ENCODE results near the gene RAD51C. TPM values are rescaled to one million over a fixed set of nuclear protein-coding genes. Genes with fewer than 3 reads are reported as not detected.

The RAD51C gene
- total and polyA plus RNA-seq, 9 of the 15 experiments (the other 6 are each of a cell fraction or from before 2014, with no cell fraction given) = 93.9 to 341 (median 135) TPM

- no TSS peak for BruUV-seq (replicated peaks)
Measured at GRCh38 chr17:58779446-58779845, 87.0 kb downstream of the RAD51C start.

More at GRCh38 chr17:58779446-58779845, 87.0 kb downstream of the RAD51C start:
- intact Hi-C loops (cut with micrococcal nuclease) = no loop called here
- Histone ChIP-seq H3K4me3 (no peak overlapping the region), H3K9me1 (ENCODE audit: control insufficient read depth, insufficient read depth, low read length) (no peaks in the 10 kb centered on the region), H3K4me1 (replicated peaks in 1 of 2; ENCODE audit: control insufficient read depth in 2 of 2, insufficient read depth in 2 of 2, low read length in 2 of 2) (peaks cover 0 to 4% of the 10 kb centered on the region in 2 experiments; a peak in 2 of 5 replicates), H3K79me2 (ENCODE audit: control insufficient read depth, insufficient read depth, low read length) (no peaks in the 10 kb centered on the region), H3K9me3 (replicated peaks; ENCODE audit: control insufficient read depth, insufficient read depth, low read depth, low read length) (no peaks in the 10 kb centered on the region), H3K36me3 (ENCODE audit: control insufficient read depth, insufficient read depth, low read length) (no peaks in the 10 kb centered on the region), H3K27me3 (ENCODE audit: control insufficient read depth in 2 of 2, insufficient read depth in 2 of 2, low read length in 2 of 2) (no peaks in the 10 kb centered on the region), H2AFZ (ENCODE audit: low read depth, low read length) (no peak overlapping the region), H4K20me1 (replicated peaks; ENCODE audit: control insufficient read depth, insufficient read depth, low read length) (no peaks in the 10 kb centered on the region), H3K9ac (ENCODE audit: insufficient read depth in 1 of 2, low read depth in 2 of 2, low read length in 2 of 2) (no peak overlapping the region), H3K27ac (ENCODE audit: extremely low read depth, low read depth, low read length) (no peak overlapping the region), H3K4me2 (ENCODE audit: insufficient read depth, low read length) (no peak overlapping the region)
- DNase-seq (ENCODE audit: extremely low read depth in 1 of 4, low spot score in 3 of 4) = no peak
- ChIA-PET CTCF (ENCODE audit: low intra/inter-chr PET ratio) (no interaction called here), POLR2A (no interaction called here)
- no peak for TF ChIP-seq ZNF592 (IDR thresholded peaks at IDR 0.05)
- no peak for TF ChIP-seq ZBTB33 (CRISPR knock-in tag; IDR thresholded peaks at IDR 0.05)
- TF ChIP-seq SRSF9 (IDR thresholded peaks at IDR 0.05; ENCODE audit: borderline replicate concordance, low read depth, low read length) = no peak
- TF ChIP-seq E2F1 (CRISPR knock-in tag; IDR thresholded peaks at IDR 0.05) = no peak
- TF ChIP-seq DPF2 (IDR thresholded peaks at IDR 0.05) = no peak
- TF ChIP-seq MECOM (CRISPR knock-in tag; IDR thresholded peaks at IDR 0.05) = no peak
- no peak for TF ChIP-seq PYGO2 (tag; IDR thresholded peaks at IDR 0.05)
- no peak for TF ChIP-seq MLX (CRISPR knock-in tag; conservative IDR thresholded peaks at IDR 0.05)
- TF ChIP-seq ZBTB49 (CRISPR knock-in tag; IDR thresholded peaks at IDR 0.05; ENCODE audit: borderline replicate concordance) = no peak
- no peak for TF ChIP-seq PKNOX1 (IDR thresholded peaks at IDR 0.05)
- in situ Hi-C loops (cut with MboI) = no loop called here
- no peak for ATAC-seq
- FAIRE-seq = no peak
- 63% methylated on average over 1 of the region's 1 CpG for WGBS (ENCODE audit: insufficient coverage, low coverage, missing lambda C conversion rate)

Measured in K562 (cell line).